Fibroblast of pulmonary artery (primary cell): ENCODE data around the gene GPR39.

Source experiments
- DNase-seq: peaks from one replicate; pipeline ENCODE4 v3.0.0-alpha.2; 2010; ENCODE audit warnings: low read depth
- H3K4me3 ChIP-seq: replicated peaks from 2 replicates; pipeline ENCODE4 v1.5.1; 2011; ENCODE audit warnings: low read depth, mild to moderate bottlenecking, control low read depth, low read length, moderate library complexity
- TF ChIP-seq, protein P1 (sequence below): IDR thresholded peaks from 2 replicates; pipeline ENCODE4 v1.5.1; 2011; ENCODE audit warnings: mild to moderate bottlenecking, control low read depth, low read length, inconsistent platforms; ENCODE audit errors: missing control alignments

The GPR39 gene

DNA sequence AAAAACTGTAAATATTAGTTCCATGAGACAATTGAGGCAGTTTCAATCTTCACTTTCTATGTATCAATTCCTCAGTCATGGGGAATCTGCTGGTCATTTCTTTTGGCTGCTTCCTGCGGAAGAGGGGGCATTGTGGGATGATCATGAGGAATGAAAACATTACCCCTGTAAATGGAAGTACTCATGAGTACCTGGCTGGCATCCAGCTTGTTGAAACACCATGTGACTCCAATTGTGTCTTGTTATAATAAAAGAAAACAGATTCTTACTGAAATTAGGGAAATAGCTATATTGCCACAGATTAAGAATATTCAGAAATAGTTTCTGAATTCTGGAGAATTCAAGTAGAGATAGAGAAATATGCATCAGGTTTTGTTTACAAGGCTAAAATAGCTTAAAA lies 41.6 kb upstream of the GPR39 start:
- peak; percentile 19 for DNase-seq
- TF ChIP-seq, protein P1, sequence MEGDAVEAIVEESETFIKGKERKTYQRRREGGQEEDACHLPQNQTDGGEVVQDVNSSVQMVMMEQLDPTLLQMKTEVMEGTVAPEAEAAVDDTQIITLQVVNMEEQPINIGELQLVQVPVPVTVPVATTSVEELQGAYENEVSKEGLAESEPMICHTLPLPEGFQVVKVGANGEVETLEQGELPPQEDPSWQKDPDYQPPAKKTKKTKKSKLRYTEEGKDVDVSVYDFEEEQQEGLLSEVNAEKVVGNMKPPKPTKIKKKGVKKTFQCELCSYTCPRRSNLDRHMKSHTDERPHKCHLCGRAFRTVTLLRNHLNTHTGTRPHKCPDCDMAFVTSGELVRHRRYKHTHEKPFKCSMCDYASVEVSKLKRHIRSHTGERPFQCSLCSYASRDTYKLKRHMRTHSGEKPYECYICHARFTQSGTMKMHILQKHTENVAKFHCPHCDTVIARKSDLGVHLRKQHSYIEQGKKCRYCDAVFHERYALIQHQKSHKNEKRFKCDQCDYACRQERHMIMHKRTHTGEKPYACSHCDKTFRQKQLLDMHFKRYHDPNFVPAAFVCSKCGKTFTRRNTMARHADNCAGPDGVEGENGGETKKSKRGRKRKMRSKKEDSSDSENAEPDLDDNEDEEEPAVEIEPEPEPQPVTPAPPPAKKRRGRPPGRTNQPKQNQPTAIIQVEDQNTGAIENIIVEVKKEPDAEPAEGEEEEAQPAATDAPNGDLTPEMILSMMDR = no peak
- H3K4me3 ChIP-seq = no peak overlapping the region

DNA sequence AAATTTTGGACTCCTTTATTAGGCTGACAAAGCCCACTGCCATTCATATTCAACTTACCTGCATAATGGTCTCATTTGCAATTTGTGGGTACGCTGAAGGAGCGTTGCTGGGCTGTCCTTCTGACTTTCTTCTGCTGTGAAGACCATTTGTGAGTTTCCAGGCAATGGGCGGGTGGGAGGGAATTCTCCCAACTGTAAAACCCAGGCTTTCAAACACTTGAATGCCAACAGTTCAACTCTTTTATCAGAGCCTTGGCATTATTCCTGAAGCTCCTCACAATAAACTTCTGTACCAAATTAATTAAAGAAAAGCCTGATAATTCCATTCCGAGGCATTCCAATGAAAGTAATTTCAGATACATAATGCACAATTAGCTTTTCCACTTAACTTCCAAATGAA lies 35.2 kb upstream of the GPR39 start:
- H3K4me3 ChIP-seq = no peak overlapping the region
- TF ChIP-seq, protein P1 = no peak
- DNase-seq = no peak

DNA sequence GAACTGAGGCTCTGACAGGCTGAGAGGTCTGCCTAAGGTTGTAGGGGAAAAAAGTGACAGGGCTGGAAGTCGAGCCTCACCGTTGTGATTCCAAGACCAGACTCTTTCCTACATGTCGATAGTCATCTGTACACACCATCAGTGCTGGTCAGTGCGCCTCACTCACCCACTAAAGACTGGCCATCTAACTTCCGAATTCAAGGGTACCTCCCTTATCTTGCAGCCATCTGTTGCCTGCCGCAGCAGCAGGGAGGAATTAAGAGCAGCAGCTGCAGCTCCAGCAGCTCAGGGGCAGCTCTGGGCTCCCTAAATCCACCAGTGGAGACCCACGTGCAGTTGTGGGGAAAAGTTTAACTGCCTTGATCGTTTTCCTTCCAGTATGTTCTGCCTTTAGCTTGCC lies 32.6 kb upstream of the GPR39 start:
- no peak overlapping the region for H3K4me3 ChIP-seq
- TF ChIP-seq, protein P1 = no peak
- no peak for DNase-seq

DNA sequence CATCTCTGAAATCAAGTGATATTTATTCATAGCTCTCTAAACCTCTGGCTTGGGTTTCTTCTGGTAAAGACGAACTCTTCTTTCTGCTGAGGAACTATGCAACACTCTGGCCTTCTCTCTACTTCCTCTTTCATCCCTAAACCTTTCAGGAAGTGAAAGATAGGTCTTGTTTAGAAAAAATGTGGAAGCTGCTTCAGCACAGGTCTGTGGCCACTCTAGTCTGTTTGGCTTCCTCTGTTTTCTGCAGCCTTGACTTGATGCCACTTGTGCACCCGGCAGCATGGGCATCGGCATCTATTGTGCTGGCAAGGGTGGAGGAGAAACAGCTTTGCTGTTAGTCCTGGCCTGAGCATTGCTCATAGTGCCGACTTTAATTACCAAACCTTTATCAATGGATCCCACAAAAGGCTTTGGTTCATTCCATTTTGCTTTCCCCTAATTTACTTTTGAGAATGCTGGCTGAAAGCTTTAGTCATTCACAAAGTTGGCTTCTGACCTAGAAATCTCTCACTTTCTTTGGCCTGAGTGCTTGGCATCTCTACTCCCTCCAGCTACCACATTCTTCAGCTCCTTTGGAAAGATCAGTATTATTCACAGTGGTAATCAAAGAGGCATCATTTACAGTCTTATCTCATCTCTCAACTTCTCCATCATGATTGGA lies 32.0 kb upstream of the GPR39 start:
- H3K4me3 ChIP-seq = no peak overlapping the region
- DNase-seq = no peak
- TF ChIP-seq, protein P1 = no peak

DNA sequence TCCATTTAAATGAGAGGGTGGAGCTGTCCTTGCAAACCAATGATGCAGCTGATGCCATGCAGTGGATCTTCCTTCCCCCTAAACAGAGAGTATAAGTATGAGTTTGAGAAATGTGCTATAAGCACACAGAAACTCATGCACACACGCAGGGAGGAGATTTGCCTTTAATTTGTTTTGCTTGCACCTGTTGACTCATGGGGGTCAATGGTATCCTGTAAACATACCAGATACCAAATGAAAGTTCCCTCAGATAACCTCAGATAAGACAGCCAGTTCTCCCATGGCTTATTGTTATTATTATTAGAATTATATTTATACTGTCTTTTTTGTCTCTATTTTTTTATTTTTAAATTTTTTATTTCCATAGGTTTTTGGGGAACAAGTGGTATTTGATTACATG lies 29.5 kb upstream of the GPR39 start:
- no peak for DNase-seq
- TF ChIP-seq, protein P1 = no peak
- H3K4me3 ChIP-seq = no peak overlapping the region

DNA sequence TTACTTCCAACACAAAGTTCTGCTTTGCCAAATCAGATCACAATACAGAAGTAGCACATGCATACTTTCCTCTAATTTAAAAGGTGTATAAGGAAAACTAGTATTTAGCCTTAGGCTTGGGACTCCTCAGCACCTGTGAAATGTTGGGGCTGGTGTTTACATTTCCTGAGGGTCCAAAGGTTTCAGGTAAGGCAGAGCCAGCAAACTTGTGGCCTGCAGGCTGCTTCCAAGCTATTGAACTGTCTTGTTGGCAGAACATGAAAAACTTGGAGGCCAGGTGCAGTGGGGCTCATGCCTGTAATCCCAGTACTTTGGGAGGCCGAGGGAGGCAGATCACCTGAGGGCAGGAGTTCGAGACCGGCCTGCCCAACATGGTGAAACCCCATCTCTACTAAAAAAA lies 26.5 kb upstream of the GPR39 start:
- DNase-seq = no peak
- TF ChIP-seq, protein P1 = no peak
- H3K4me3 ChIP-seq = no peak overlapping the region

DNA sequence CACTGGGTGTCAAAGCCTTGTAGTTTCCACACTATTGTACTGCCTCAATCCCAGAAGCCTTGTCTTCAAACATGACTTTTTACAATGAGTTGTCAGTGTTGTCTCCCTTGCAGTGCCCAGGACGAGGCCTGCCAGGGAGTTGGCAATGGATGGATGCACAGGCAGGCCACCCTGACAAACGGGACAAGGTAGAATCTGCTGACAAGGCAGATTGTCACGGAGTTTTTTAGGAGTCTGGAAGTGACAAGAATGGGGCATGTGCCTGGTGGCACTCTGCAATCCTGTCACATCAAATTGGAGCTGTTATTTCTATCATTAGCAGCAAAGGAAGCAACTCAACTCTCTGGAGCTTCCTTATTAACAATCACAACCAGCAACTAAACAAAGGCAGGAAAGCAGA lies 25.2 kb upstream of the GPR39 start:
- TF ChIP-seq, protein P1 = no peak
- no peak overlapping the region for H3K4me3 ChIP-seq
- no peak for DNase-seq
